Esophagus squamous epithelium (tissue), 5 donors: ENCODE data around the gene A1BG. TPM values are rescaled to one million over a fixed set of nuclear protein-coding genes. Genes with fewer than 3 reads are reported as not detected.
A peak's percentile ranks its signal among the peaks of the same experiment; 100 is the strongest.
"Not testable (repeated sequence)": the region's sequence is repeated elsewhere in the genome, so short reads cannot be mapped to it uniquely, and the experiment has no call there.

Experiments used
- DNase-seq: peaks from one replicate; lab custom pipeline; 2025; lab: John Stamatoyannopoulos, UW
- H3K27ac ChIP-seq, 4 donors: fragments of 200-600 bp; sonication (generic); one replicate each; pipeline ENCODE4 v1.5.1; 2016 to 2019; ENCODE audit warnings: mild to moderate bottlenecking in 1 of 4
- H3K27me3 ChIP-seq, 4 donors: fragments of 200-600 bp; sonication (generic); 1 replicate in 3 of 4; 2 replicates in 1 of 4; pipeline versions ENCODE4 v1.5.1 to v1.6.0; 2017 to 2021; ENCODE audit warnings: antibody characterized with exemption in 1 of 4
- H3K36me3 ChIP-seq, 3 donors: fragments of 200-600 bp; sonication (generic); one replicate each; pipeline ENCODE4 v1.5.1; 2016 to 2019
- H3K4me1 ChIP-seq, 3 donors: fragments of 200-600 bp; sonication (generic); one replicate each; pipeline ENCODE4 v1.5.1; 2017 to 2019
- H3K4me3 ChIP-seq, 4 donors: fragments of 200-600 bp; sonication (generic); 1 replicate in 3 of 4; 2 replicates in 1 of 4; pipeline ENCODE4 v1.5.1; 2016 to 2019; ENCODE audit warnings: mild to moderate bottlenecking in 2 of 4, moderate library complexity in 1 of 4
- H3K9me3 ChIP-seq, 3 donors: fragments of 200-600 bp; sonication (generic); one replicate each; pipeline ENCODE4 v1.5.1; 2016 to 2019
- CTCF ChIP-seq, 6 experiments: fragments of 450-650 bp in 4 of 6; fragments of 200-600 bp in 2 of 6; sonication (generic) in 2 of 6; IDR thresholded peaks; one replicate each; pipeline ENCODE4 v1.5.1; 2016 to 2019; ENCODE audit warnings: antibody characterized with exemption in 6 of 6, mild to moderate bottlenecking in 4 of 6, moderate library complexity in 4 of 6
- POLR2A ChIP-seq, 4 donors: fragments of 450-650 bp; IDR thresholded peaks; one replicate each; pipeline ENCODE4 v1.6.1; 2017; ENCODE audit warnings: antibody characterized with exemption in 4 of 4, mild to moderate bottlenecking in 4 of 4, moderate library complexity in 3 of 4
- WGBS, 2 donors: methylation state at CpG; one replicate each; pipeline ENCODE4 v1.1.5; 2018; 5-methylcytosine and 5-hydroxymethylcytosine counted together
- intact Hi-C: fragments of 100-400 bp; cut with DNase I; formaldehyde crosslinking; loops from one replicate; pipeline ENCODE4 v1.15.0; 2022
- total RNA-seq, 4 donors: library from RNA; depleted of rRNA; stranded (reverse); fragments of >200 nt; gene quantifications; one replicate each; pipeline ENCODE4 v1.1.0, GENCODE V29; 2016
- donor health status: DM: yes; HTN: yes; CAD: no.

Gene A1BG
- total RNA-seq, 4 donors from 2014 or later, result 1.1 to 25.1 (median 13.9) TPM; not detected in 1

DNA sequence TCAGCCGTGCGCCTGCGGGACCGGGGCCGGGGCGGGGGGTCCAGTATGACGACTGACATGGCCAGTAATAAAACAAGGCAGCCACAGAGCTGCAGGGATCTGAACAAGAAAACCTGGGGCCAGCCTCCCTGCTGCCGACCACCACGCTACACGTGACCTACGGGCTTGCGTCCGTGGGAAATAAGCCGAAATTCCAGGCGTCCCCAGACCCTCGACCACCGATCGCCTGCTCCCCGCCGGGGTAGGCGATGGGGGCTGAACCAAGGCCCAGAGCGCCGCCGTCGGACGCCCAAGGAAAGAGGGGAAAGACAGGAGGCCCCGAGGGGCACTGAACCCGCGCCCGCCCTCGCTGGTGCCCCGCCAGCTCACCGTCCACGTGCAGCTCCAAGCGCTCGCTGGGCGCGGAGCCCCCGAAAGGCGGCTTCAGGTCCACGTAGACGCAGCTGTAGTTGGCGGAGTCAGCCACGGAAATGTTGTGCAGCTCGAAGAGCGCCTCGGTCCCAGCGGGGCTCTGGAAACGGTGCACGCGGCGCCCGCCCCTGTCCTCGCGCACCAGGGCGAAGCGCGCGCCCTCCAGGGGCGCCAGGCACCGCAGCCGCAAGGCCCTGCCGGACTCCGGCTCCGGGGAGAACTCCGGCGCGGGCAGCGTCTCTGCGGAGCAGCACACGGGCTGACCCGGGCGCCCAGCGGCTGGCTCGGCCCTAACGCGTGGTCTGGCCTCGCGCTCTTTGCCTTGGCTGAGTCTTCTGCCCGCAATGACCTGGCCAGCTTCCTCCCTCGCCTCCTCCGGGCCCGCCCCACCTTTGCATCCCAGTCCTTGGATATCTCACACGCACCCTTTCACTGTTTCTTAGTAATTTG lies 3.1 kb downstream of the A1BG start:
- Histone ChIP-seq H3K27me3 (peaks cover 0 to 63% (median 0%) of the 10 kb centered on the region in 4 donors), H3K4me1 (peaks cover 9 to 52% (median 18%) of the 10 kb centered on the region in 3 donors), H3K4me3 (peak overlapping the region in 1 of 4 donors; percentile 22), H3K9me3 (no peaks in the 10 kb centered on the region), H3K36me3 (peaks cover 0 to 6% (median 0%) of the 10 kb centered on the region in 3 donors), H3K27ac (no peak overlapping the region)
- TF ChIP-seq CTCF (IDR thresholded peaks at IDR 0.05) (no peak), POLR2A (IDR thresholded peaks at IDR 0.05) (no peak)
- intact Hi-C loops, result no loop called here
- WGBS, 2 donors, result 52 to 73% methylated on average over 18 to 40 of the region's 84 CpGs
- no peak for DNase-seq

- Histone ChIP-seq H3K36me3 (peaks cover 0 to 6% (median 0%) of the 10 kb centered on the region in 3 donors), H3K27ac (no peak overlapping the region), H3K9me3 (no peaks in the 10 kb centered on the region), H3K4me3 (no peak overlapping the region), H3K4me1 (peaks cover 9 to 52% (median 18%) of the 10 kb centered on the region in 3 donors), H3K27me3 (peaks cover 0 to 63% (median 0%) of the 10 kb centered on the region in 4 donors)
- no peak for TF ChIP-seq POLR2A (IDR thresholded peaks at IDR 0.05)
- TF ChIP-seq CTCF (IDR thresholded peaks at IDR 0.05), result no peak
- no peak for DNase-seq
- WGBS, 2 donors, result 70% methylated on average over 8 of the region's 8 CpGs
- intact Hi-C loops, result no loop called here
These were observed 3.7 kb downstream of the A1BG start for GRCh38 chr19:58349590-58349989.

DNA sequence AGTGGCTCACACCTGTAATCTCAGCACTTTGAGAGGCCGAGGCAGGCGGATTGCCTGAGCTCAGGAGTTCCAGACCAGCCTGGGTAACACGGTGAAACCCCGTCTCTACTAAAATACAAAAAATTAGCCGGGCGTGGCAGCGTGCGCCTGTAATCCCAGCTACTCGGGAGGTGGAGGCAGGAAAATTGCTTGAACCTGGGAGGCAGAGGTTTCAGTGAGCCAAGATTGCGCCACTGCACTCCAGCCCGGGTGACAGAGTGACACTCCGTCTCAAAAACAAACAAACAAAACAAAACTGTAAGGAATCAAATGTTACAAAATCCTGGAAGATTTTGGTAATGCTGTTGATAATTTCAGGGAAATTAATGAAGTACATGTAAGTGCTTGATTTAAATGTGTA lies 5.2 kb downstream of the A1BG start:
- H3K27me3 ChIP-seq, result peaks cover 0 to 63% (median 0%) of the 10 kb centered on the region in 4 donors
- peaks cover 9 to 52% (median 18%) of the 10 kb centered on the region in 3 donors for H3K4me1 ChIP-seq
- H3K9me3 ChIP-seq, H3K36me3 ChIP-seq, DNase-seq, intact Hi-C loops: not testable (repeated sequence)
- H3K27ac ChIP-seq, result peak overlapping the region; percentile 63 to 88 (median 78)
- H3K4me3 ChIP-seq, result peak overlapping the region; percentile 40 to 69 (median 58)
- WGBS, 2 donors, result 8 to 11% methylated on average over 12 of the region's 12 CpGs

DNA sequence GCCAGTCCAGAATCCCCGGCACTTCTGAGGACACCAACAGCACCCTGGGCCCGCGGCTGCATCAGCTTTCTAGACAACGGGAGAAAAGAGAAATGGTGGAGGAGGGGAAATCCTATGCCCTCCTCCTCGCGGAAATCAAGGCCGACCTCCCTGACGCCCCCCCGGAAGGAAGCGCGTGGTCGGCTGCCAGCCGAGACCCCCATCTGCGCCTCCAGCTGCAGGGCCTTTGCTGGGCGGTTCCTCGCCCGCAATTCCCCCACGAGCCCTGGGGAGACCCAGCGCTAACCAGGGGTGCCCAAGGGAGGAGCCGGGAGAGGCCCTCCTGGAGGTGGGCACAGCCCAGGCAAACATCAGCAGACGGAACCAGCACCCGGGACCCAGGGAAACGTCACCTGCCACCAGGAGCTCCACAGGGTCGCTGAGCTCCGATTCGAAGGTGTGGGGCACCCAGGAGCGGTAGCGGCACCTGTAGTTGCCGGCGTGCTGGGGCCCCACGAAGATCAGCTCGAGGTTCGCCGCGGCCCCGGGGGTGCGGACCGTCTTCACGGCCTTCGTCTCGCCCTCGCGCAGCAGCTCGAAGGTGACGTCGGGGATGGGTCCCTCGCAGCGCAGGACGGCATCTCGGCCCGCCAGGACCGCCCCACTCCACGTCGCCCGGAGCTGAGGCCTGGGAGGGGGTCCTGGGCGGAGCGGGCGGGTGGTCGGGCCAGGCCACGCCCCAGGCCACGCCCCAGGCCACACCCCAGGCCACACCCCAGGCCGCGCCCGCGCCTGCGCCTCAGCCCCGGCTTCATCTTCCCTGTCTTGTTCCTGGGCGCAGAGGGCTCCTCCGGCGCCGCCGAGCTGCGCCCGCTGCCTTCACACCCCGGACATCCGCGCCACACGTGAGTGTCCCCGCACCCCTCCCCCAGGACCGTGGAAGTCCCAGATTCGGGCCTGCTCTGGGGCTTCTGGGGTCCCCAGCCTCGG lies 6.0 kb downstream of the A1BG start:
- 0 to 12% methylated on average over 3 to 6 of the region's 82 CpGs for WGBS, 2 donors
- intact Hi-C loops, result no loop called here
- Histone ChIP-seq H3K27me3 (peaks cover 0 to 56% (median 0%) of the 10 kb centered on the region in 4 donors), H3K4me1 (peaks cover 9 to 52% (median 18%) of the 10 kb centered on the region in 3 donors), H3K9me3 (no peaks in the 10 kb centered on the region), H3K4me3 (peak overlapping the region; percentile 40 to 69 (median 58)), H3K36me3 (peaks cover 0 to 6% (median 0%) of the 10 kb centered on the region in 3 donors), H3K27ac (peak overlapping the region; percentile 69 to 88 (median 80))
- DNase-seq, result no peak
- TF ChIP-seq CTCF (IDR thresholded peaks at IDR 0.05), result no peak
- peak in 1 of 4 donors; percentile 54 for TF ChIP-seq POLR2A (IDR thresholded peaks at IDR 0.05)

DNA sequence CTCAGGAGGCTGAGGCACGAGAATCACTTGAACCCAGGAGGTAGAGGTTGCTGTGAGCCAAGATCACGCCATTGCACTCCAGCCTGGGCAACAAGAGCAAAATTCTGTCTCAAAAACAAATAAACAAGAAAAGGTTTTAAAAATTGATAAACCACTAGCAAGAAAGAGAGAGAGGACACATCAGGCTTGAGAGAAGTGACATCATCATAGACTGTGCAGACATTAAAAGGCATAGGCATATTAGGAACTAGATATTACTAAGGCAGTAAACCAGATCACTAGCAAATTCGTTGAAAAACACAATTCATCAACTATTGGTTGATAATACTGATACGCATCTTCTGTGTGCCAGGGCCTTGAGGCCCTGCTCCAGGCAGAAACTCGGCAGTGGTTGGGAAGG lies 7.7 kb downstream of the A1BG start:
- TF ChIP-seq POLR2A (IDR thresholded peaks at IDR 0.05) (no peak), CTCF (IDR thresholded peaks at IDR 0.05) (no peak)
- 61% methylated on average over 5 of the region's 5 CpGs for WGBS, 2 donors
- intact Hi-C loops, result no loop called here
- Histone ChIP-seq H3K9me3 (no peaks in the 10 kb centered on the region), H3K4me3 (no peak overlapping the region), H3K27ac (no peak overlapping the region), H3K4me1 (peaks cover 9 to 49% (median 17%) of the 10 kb centered on the region in 3 donors), H3K27me3 (peaks cover 0 to 41% (median 0%) of the 10 kb centered on the region in 4 donors), H3K36me3 (peaks cover 0 to 19% (median 0%) of the 10 kb centered on the region in 3 donors)
- no peak for DNase-seq
